Measurements from ENCODE around the gene RERE. TPM values are rescaled to one million over a fixed set of nuclear protein-coding genes. Genes with fewer than 3 reads are reported as not detected.

Gene RERE
- total and polyA plus RNA-seq, 12 donors, result 46.5 to 163 (median 139) TPM

DNA sequence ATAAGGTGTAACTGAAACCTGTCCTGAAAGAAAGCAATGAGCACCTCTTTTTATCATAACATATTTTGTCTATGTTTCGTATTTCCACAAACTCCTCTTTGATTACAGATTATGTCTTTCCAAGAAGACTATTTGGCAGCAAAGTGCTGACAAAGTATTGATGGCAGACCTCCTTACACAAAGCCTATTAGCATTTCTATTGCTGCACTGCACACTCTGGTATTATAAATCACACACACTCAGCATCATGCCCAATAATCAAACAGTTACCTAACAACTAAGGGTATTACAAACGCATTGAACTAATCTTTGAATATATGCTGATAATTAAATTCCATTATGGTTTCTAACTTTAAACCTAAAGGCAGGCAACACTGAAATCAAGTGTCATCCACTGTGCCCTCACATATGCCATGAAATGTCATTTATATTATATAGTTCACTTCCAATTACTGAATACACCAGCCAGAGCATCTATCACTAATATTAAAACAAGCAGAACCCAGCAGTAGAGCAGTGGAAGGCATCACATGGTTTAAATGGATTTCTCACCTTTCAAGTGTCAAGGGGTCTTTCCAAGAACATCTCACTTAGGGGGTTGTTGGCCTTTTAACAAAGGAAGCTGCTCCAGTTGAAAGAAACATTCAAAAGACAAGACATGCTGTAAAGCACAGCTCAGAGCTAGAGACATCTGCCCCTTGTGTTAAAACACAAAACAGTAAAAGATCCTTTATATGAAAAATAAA lies 239.1 kb downstream of the RERE start:
- no peaks in the 10 kb centered on the region for H3K9me3 ChIP-seq
- DNase-seq, result no peak
- TF ChIP-seq, protein P1, sequence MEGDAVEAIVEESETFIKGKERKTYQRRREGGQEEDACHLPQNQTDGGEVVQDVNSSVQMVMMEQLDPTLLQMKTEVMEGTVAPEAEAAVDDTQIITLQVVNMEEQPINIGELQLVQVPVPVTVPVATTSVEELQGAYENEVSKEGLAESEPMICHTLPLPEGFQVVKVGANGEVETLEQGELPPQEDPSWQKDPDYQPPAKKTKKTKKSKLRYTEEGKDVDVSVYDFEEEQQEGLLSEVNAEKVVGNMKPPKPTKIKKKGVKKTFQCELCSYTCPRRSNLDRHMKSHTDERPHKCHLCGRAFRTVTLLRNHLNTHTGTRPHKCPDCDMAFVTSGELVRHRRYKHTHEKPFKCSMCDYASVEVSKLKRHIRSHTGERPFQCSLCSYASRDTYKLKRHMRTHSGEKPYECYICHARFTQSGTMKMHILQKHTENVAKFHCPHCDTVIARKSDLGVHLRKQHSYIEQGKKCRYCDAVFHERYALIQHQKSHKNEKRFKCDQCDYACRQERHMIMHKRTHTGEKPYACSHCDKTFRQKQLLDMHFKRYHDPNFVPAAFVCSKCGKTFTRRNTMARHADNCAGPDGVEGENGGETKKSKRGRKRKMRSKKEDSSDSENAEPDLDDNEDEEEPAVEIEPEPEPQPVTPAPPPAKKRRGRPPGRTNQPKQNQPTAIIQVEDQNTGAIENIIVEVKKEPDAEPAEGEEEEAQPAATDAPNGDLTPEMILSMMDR (IDR thresholded peaks at IDR 0.05), result no peak
- no peaks in the 10 kb centered on the region for H3K27me3 ChIP-seq
- 90 to 92% methylated on average over 2 of the region's 2 CpGs for WGBS, 2 donors
- ATAC-seq, result no peak
- H3K4me3 ChIP-seq, result no peak overlapping the region
- H3K27ac ChIP-seq, result no peak overlapping the region
- intact Hi-C loops (cut with DNase I), result no loop called here
- H3K36me3 ChIP-seq, result no peaks in the 10 kb centered on the region
- H3K4me1 ChIP-seq, result peaks cover 0 to 13% (median 8%) of the 10 kb centered on the region in 9 donors

DNA sequence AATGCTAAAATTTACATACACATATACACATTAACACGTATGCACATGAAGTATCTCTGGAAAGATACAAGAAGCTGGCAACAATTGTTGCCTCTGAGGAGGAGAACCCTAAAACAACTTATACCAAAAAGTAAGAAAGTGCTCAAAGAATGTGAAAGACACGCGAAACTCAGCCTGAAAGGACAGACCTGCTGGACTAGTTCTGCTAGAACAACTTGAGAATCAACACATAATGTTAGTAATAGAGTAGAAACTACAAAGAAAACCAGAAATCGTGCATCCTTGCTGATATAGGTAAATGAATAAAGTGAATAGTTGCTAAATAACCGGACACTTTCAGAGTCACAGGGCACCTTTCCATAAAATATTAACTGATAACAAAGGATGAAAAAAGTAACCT lies 242.5 kb downstream of the RERE start:
- H3K27ac ChIP-seq, result no peak overlapping the region
- intact Hi-C loops (cut with DNase I), result no loop called here
- no peaks in the 10 kb centered on the region for H3K9me3 ChIP-seq
- H3K27me3 ChIP-seq, result no peaks in the 10 kb centered on the region
- no peak for ATAC-seq
- DNase-seq, result no peak
- H3K36me3 ChIP-seq, result no peaks in the 10 kb centered on the region
- TF ChIP-seq, protein P1 (IDR thresholded peaks at IDR 0.05), result no peak
- H3K4me1 ChIP-seq, result peaks cover 0 to 37% (median 28%) of the 10 kb centered on the region in 9 donors
- H3K4me3 ChIP-seq, result no peak overlapping the region
- WGBS, 2 donors, result 93 to 96% methylated on average over 5 of the region's 5 CpGs

DNA sequence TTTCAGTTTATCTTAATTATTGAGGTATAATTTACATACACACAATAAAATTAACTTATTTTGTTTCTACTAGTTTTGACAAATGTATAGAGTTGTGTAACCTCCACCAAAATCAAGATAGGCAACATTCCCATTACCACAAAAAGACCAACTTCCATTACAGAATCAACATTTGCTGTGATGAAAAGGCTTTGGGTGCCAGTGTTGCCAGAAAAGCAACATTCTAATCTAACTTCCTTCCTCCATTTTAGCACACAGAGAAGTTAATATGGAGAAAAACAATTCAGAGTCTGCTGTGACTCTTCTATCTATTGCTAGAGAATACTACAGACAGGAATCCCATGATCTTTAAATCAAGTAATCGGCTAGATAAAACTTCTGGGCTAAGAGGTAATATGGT lies 245.3 kb downstream of the RERE start:
- H3K9me3 ChIP-seq, result no peaks in the 10 kb centered on the region
- intact Hi-C loops (cut with DNase I), result no loop called here
- 62 to 65% methylated on average over 1 of the region's 1 CpG for WGBS, 2 donors
- H3K4me1 ChIP-seq, result peaks cover 0 to 42% (median 28%) of the 10 kb centered on the region in 9 donors
- no peaks in the 10 kb centered on the region for H3K27me3 ChIP-seq
- ATAC-seq, result no peak
- peak overlapping the region in 9 of 10 donors; percentile 31 to 77 (median 44) for H3K27ac ChIP-seq
- no peaks in the 10 kb centered on the region for H3K36me3 ChIP-seq
- DNase-seq, result no peak
- TF ChIP-seq, protein P1 (IDR thresholded peaks at IDR 0.05), result no peak
- no peak overlapping the region for H3K4me3 ChIP-seq

DNA sequence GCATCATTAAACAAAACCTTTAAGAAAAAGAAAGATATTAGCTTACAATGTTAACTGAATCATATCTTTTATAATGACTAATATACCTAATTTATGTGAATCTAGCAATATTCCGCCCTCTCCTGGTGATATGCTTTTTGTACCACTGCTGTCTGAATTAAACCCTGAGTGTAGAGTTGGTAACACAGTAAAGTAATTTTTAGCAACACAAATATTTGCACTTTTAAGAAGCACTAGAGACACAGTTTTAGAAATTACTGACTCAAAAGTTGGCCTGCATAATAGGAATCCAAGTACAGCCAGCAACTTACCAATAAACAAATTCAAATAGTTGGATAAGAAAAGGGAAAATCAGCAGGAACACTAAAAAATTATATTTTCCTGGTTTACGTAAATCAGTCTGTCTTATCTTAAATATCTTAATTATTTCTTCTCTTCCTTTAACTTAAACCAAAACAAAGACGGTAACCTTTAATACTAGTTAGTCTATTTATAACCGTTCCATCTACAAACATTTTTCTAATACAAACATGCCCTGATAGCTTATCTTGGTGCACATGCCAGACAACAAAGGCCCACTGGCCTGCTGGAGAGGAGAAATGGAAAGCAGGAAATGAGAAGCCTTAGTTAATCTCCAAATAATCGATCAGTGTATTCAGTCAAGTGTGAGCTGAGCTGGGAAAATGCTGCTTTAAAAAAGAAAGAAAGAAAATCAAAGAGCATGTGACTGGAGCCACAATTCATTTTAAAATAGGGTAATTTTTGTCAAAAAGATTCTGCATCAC lies 246.0 kb downstream of the RERE start:
- peaks cover 0 to 42% (median 28%) of the 10 kb centered on the region in 9 donors for H3K4me1 ChIP-seq
- H3K9me3 ChIP-seq, result no peaks in the 10 kb centered on the region
- H3K27me3 ChIP-seq, result no peaks in the 10 kb centered on the region
- TF ChIP-seq, protein P1 (IDR thresholded peaks at IDR 0.05), result peak in 8 of 9 donors; percentile 30 to 59 (median 48)
- ATAC-seq (peak in 6 of 8 donors; percentile 35 to 74 (median 64)), DNase-seq (no peak)
- H3K4me3 ChIP-seq, result peak overlapping the region in 2 of 10 donors; percentile 4 to 9
- 17 to 22% methylated on average over 5 of the region's 5 CpGs for WGBS, 2 donors
- no peaks in the 10 kb centered on the region for H3K36me3 ChIP-seq
- H3K27ac ChIP-seq, result peak overlapping the region in 9 of 10 donors; percentile 31 to 77 (median 44)
- intact Hi-C loops (cut with DNase I), result no loop called here
